CD14-positive monocyte (primary cell): ENCODE data around the gene ADAMTS4. TPM values are rescaled to one million over a fixed set of nuclear protein-coding genes. Genes with fewer than 3 reads are reported as not detected.

Experiments used
- DNase-seq, 3 donors: peaks; one replicate each; pipeline ENCODE4 v3.0.0-alpha.2; 2011 to 2022
- H2AFZ ChIP-seq: 2 replicates; pipeline ENCODE4 v1.6.0; 2012; ENCODE audit warnings: mild to moderate bottlenecking, low read depth, low read length, inconsistent platforms; ENCODE audit not compliant: insufficient read depth, poor library complexity, severe bottlenecking
- H3K27ac ChIP-seq, 2 donors: 1 replicate in 1 of 2; 2 replicates in 1 of 2; pipeline ENCODE4 v1.5.1; 2012 to 2013; ENCODE audit warnings: low read length in 2 of 2, control low read depth in 1 of 2, inconsistent platforms in 1 of 2, low read depth in 1 of 2, mild to moderate bottlenecking in 1 of 2
- H3K27me3 ChIP-seq, 2 donors: one replicate each; pipeline versions ENCODE4 v1.6.0 to v1.6.1; 2011 to 2013; ENCODE audit warnings: low read length in 2 of 2; ENCODE audit not compliant: control insufficient read depth in 2 of 2, insufficient read depth in 2 of 2
- H3K36me3 ChIP-seq, 2 donors: replicated peaks in 1 of 2; 1 replicate in 1 of 2; 2 replicates in 1 of 2; pipeline versions ENCODE4 v1.5.1 to v1.6.1; 2012 to 2013; ENCODE audit warnings: low read length in 2 of 2, control low read depth in 1 of 2, inconsistent platforms in 1 of 2, mild to moderate bottlenecking in 1 of 2; ENCODE audit not compliant: insufficient read depth in 2 of 2, control insufficient read depth in 1 of 2
- H3K4me1 ChIP-seq, 2 donors: 1 replicate in 1 of 2; 2 replicates in 1 of 2; pipeline versions ENCODE4 v1.5.1 to v1.6.1; 2012 to 2013; ENCODE audit warnings: low read length in 2 of 2, control low read depth in 1 of 2, inconsistent platforms in 1 of 2, mild to moderate bottlenecking in 1 of 2, moderate library complexity in 1 of 2; ENCODE audit not compliant: insufficient read depth in 2 of 2, control insufficient read depth in 1 of 2
- H3K4me2 ChIP-seq: replicated peaks from 2 replicates; pipeline ENCODE3; 2012; ENCODE audit warnings: low read length, moderate library complexity, mild to moderate bottlenecking; ENCODE audit not compliant: poor library complexity, severe bottlenecking; ENCODE audit errors: extremely low read depth
- H3K4me3 ChIP-seq, 3 experiments: fragments of 200-600 bp in 1 of 3; sonication (generic) in 1 of 3; replicated peaks in 1 of 3; 1 replicate in 2 of 3; 2 replicates in 1 of 3; pipeline ENCODE4 v1.5.1; 2011 to 2013; ENCODE audit warnings: low read length in 3 of 3, mild to moderate bottlenecking in 3 of 3, control low read depth in 2 of 3, low read depth in 2 of 3, inconsistent platforms in 1 of 3, moderate library complexity in 1 of 3
- H3K79me2 ChIP-seq: 2 replicates; pipeline ENCODE4 v1.6.0; 2012; ENCODE audit warnings: mild to moderate bottlenecking, control low read depth, inconsistent platforms, low read length, moderate library complexity; ENCODE audit not compliant: insufficient read depth
- H3K9ac ChIP-seq: 2 replicates; pipeline ENCODE4 v1.6.0; 2017; ENCODE audit warnings: low read length, mild to moderate bottlenecking; ENCODE audit not compliant: insufficient read depth, poor library complexity, severe bottlenecking
- H3K9me3 ChIP-seq, 2 donors: replicated peaks in 1 of 2; 1 replicate in 1 of 2; 2 replicates in 1 of 2; pipeline versions ENCODE4 v1.5.1 to v1.6.1; 2012 to 2013; ENCODE audit warnings: low read length in 2 of 2, control low read depth in 1 of 2; ENCODE audit not compliant: control insufficient read depth in 1 of 2, insufficient read depth in 1 of 2
- H4K20me1 ChIP-seq: 2 replicates; pipeline ENCODE4 v1.6.0; 2012; ENCODE audit warnings: mild to moderate bottlenecking, low read length, control low read depth, moderate library complexity; ENCODE audit not compliant: insufficient read depth
- H3K27ac Mint-ChIP-seq, 7 donors: one replicate each; pipeline ENCODE4 v1.8.0; 2020; ENCODE audit warnings: mild to moderate bottlenecking in 7 of 7, mixed read lengths in 7 of 7, moderate library complexity in 6 of 7, inconsistent platforms in 2 of 7
- H3K27me3 Mint-ChIP-seq, 3 donors: one replicate each; pipeline ENCODE4 v1.8.0; 2021 to 2022; ENCODE audit warnings: low read depth in 3 of 3, mild to moderate bottlenecking in 3 of 3, mixed read lengths in 3 of 3, moderate library complexity in 3 of 3, inconsistent platforms in 1 of 3
- H3K36me3 Mint-ChIP-seq, 2 donors: one replicate each; pipeline ENCODE4 v1.8.0; 2020; ENCODE audit warnings: mixed read lengths in 2 of 2, inconsistent platforms in 1 of 2, mild to moderate bottlenecking in 1 of 2
- H3K4me1 Mint-ChIP-seq: one replicate; pipeline ENCODE4 v1.8.0; 2020; ENCODE audit warnings: mild to moderate bottlenecking, mixed read lengths
- H3K4me3 Mint-ChIP-seq, 2 donors: one replicate each; pipeline ENCODE4 v1.8.0; 2020; ENCODE audit warnings: mild to moderate bottlenecking in 2 of 2, mixed read lengths in 2 of 2, moderate library complexity in 1 of 2
- H3K9me3 Mint-ChIP-seq, 7 donors: one replicate each; pipeline ENCODE4 v1.8.0; 2020 to 2022; ENCODE audit warnings: mixed read lengths in 7 of 7, mild to moderate bottlenecking in 6 of 7, moderate library complexity in 6 of 7, inconsistent platforms in 2 of 7
- CTCF ChIP-seq: fragments of 200-600 bp; IDR thresholded peaks from one replicate; pipeline ENCODE4 v1.8.0; 2022; ENCODE audit warnings: antibody characterized with exemption, mild to moderate bottlenecking
- WGBS: methylation state at CpG from one replicate; pipeline ENCODE4 v1.1.5; 2013; ENCODE audit warnings: missing lambda C conversion rate; ENCODE audit not compliant: insufficient coverage; 5-methylcytosine and 5-hydroxymethylcytosine counted together
- intact Hi-C, 2 donors: fragments of 100-400 bp; cut with micrococcal nuclease; formaldehyde crosslinking; loops; one replicate each; pipeline versions ENCODE4 v1.15.0 to v1.15.1; 2023
- polyA plus RNA-seq, 3 donors: library from polyadenylated mRNA; depleted of rRNA in 1 of 3; unstranded in 2 of 3; stranded (reverse) in 1 of 3; fragments of 300-500 nt in 2 of 3; fragments of >200 nt in 1 of 3; fragmentation: Illumina TruSeq in 2 of 3; gene quantifications; 1 replicate in 2 of 3; 2 replicates in 1 of 3; pipeline ENCODE4 v1.2.3, GENCODE V29; 2012 to 2021

ADAMTS4 gene
- polyA plus RNA-seq, 3 donors = 0.01 to 0.04 TPM; not detected in 1

- H3K9me3 Mint-ChIP-seq = no peaks in the 10 kb centered on the region
- 90% methylated on average over 15 of the region's 27 CpGs for WGBS
- H3K27me3 Mint-ChIP-seq = peaks cover 0 to 2% (median 1%) of the 10 kb centered on the region in 3 donors
- no peaks in the 10 kb centered on the region for H3K79me2 ChIP-seq
- no peak overlapping the region for H3K4me2 ChIP-seq
- H3K36me3 Mint-ChIP-seq = no peaks in the 10 kb centered on the region
- H3K4me1 ChIP-seq = peaks cover 59 to 64% of the 10 kb centered on the region in 2 donors
- no peak overlapping the region for H3K4me3 Mint-ChIP-seq
- no peak overlapping the region for H3K4me3 ChIP-seq
- H3K4me1 Mint-ChIP-seq = peaks cover 66% of the 10 kb centered on the region
- no peaks in the 10 kb centered on the region for H3K9me3 ChIP-seq
- intact Hi-C loops = no loop called here
- TF ChIP-seq CTCF = no peak
- no peak for DNase-seq
- H3K27ac ChIP-seq = no peak overlapping the region
- no peaks in the 10 kb centered on the region for H3K27me3 ChIP-seq
- no peak overlapping the region for H2AFZ ChIP-seq
- H3K9ac ChIP-seq = no peak overlapping the region
- H4K20me1 ChIP-seq = no peaks in the 10 kb centered on the region
- peak overlapping the region in 1 of 7 donors; percentile 59 for H3K27ac Mint-ChIP-seq
- no peaks in the 10 kb centered on the region for H3K36me3 ChIP-seq
Observed at GRCh38 chr1:161196521-161197451, 2.1 kb downstream of the ADAMTS4 start.

GRCh38 chr1:161196111-161196510 is 2.7 kb downstream of the ADAMTS4 start:
- Mint-ChIP-seq H3K36me3 (no peaks in the 10 kb centered on the region), H3K27me3 (peaks cover 0 to 2% (median 1%) of the 10 kb centered on the region in 3 donors), H3K27ac (peak overlapping the region in 3 of 7 donors; percentile 50 to 63 (median 59)), H3K4me3 (no peak overlapping the region), H3K4me1 (peaks cover 64% of the 10 kb centered on the region), H3K9me3 (no peaks in the 10 kb centered on the region)
- no peaks in the 10 kb centered on the region for H3K9me3 ChIP-seq
- H3K4me2 ChIP-seq = no peak overlapping the region
- H3K79me2 ChIP-seq = no peaks in the 10 kb centered on the region
- TF ChIP-seq CTCF = no peak
- no peaks in the 10 kb centered on the region for H3K27me3 ChIP-seq
- DNase-seq = no peak
- no peak overlapping the region for H3K9ac ChIP-seq
- intact Hi-C loops = no loop called here
- peaks cover 52 to 57% of the 10 kb centered on the region in 2 donors for H3K4me1 ChIP-seq
- H2AFZ ChIP-seq = no peak overlapping the region
- no peak overlapping the region for H3K4me3 ChIP-seq
- H3K36me3 ChIP-seq = no peaks in the 10 kb centered on the region
- H3K27ac ChIP-seq = no peak overlapping the region
- 100% methylated on average over 4 of the region's 7 CpGs for WGBS
- no peaks in the 10 kb centered on the region for H4K20me1 ChIP-seq
